ENCODE measurements around the gene ANKRA2.

ANKRA2 gene, protein sequence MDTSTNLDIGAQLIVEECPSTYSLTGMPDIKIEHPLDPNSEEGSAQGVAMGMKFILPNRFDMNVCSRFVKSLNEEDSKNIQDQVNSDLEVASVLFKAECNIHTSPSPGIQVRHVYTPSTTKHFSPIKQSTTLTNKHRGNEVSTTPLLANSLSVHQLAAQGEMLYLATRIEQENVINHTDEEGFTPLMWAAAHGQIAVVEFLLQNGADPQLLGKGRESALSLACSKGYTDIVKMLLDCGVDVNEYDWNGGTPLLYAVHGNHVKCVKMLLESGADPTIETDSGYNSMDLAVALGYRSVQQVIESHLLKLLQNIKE

DNA sequence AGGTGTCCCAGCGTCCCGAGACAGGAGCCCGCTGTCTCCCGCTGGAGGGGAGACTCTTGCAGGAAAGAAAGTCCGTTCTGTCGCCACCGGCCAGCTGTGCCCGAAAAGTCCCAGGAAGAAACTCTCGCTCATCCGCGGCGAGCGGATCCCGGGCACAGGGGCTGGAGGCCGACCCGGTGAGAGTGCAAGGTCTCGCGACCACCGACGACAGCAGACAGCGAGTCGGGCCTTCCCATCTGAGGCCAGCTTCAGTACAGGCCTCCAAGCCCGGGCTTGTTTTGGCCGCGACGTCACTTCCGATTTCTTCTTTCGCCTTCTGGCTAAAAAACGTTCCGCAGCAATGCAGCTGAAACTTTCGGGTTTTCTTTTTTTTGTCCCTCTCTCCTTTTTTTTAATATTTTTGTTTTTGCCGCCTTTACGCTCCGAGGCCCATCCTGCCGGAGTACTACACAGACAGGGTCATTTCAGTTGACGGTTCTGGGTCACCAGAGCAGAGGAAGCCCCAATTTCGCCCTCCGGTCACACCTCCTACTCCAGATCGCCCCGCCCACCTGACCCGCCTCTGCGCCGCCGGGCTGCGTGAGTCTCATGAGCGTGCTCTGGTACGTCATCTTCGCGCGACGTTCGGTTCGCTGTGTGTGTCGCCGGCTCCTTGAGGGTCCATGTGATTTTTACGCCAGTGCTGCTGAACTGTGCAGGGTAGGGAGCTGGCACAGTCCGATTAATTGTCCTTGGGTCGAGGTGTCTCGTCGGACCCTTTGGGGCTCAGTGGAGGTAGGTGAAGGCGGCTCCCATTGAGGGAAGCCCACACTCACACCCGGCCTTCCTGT lies at the start of gene ANKRA2, which contains the start of gene UTP15:
ANKRA2 (minus strand) TSS at position 501 of the 830 bp plus-strand sequence. CDS start 2,758 bp downstream, outside the sequence.
UTP15 (plus strand) TSS at position 605 of the 830 bp plus-strand sequence. CDS start 1,602 bp downstream, outside the sequence.
- FAIRE-seq (peak; percentile 28), DNase-seq (ENCODE audit: low spot score) (peak; percentile 79)

DNA sequence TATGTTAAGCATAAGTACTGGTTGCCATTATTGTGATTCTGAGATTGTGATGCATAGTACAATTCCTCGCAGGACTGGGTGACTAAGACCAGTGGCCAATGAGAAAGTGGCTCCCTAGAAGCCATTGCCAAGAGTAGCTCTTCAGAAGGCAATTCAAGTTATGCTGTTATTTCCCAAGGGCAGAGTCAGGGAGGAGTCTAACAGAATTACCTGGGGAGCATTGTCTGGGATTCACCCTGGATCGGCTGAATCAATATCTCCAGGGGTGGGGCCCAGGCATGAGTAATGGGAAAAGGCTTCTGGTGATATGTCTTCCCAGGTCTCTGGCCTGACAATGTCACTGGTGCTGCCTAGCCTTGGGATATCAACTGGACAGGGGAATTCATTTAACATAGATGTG lies 49.6 kb upstream of the ANKRA2 start:
- no peak for FAIRE-seq
- DNase-seq (ENCODE audit: low spot score), result no peak

DNA sequence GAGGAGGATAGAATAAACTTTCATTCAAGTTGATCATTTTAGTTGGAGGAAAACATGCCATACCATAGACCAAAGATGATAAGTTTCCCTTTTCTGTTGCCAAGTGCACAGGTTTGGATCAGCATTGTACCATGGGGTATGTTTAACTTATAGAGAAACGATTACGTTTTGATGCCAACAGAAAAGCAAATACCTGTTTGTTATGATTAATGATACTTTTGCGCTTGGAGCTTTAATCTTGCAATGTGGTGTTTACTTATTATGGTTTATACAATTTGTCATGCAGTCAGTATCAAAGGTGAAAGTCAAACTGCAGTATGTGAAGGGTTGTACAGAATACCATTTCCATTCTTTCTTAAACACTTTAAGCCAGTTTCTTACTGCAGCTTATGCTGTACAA lies 47.4 kb upstream of the ANKRA2 start:
- no peak for DNase-seq (ENCODE audit: low spot score)

DNA sequence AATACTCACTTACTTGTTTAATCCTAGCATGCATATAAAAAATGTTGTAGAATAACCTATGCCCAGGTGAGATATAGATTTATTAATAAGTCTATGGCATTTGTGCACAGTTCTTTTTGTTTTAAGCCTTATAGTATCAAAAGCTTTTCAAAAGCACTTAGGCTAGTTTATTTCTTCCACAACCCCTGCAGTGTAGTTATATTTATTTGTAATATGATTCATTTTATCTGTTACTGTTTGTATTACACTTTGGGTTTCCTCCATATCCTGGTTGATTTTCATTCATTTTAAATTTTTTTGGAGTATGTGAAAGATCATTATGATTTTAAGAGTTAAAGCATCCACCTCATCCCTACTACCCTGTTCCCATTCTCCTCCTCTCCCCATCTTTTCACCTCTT lies 41.8 kb upstream of the ANKRA2 start:
- no peak for DNase-seq (ENCODE audit: low spot score)
- FAIRE-seq, result no peak

More for the DNA sequence above, 47.4 kb upstream of the ANKRA2 start:
- FAIRE-seq, result no peak

DNA sequence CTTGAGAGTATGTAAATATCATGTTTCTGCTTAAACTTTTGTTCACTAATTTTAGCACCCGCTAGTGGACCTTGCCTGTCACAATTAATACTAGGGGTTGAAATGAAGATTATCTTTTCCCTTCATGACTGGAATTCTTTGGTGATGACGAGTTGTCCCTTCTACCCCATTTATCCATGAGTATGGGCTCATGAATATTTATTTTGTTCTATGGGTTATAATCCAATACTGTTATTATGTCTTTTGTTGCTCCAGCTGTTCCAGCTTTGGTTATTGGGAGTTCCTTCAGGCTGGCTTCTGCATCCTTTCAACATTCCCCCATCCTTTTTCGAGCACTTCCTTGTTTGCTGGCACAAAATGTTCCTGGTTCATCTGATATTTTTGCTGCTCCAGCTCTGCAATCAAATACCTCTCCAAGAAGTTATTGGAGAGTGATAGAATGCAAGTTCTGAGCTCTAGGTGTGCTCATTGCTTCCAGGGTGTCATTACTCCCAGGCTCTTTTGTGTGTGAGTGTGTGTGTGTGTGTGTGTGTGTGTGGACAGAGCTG lies 40.8 kb upstream of the ANKRA2 start:
- DNase-seq (ENCODE audit: low spot score) (no peak), FAIRE-seq (no peak)

DNA sequence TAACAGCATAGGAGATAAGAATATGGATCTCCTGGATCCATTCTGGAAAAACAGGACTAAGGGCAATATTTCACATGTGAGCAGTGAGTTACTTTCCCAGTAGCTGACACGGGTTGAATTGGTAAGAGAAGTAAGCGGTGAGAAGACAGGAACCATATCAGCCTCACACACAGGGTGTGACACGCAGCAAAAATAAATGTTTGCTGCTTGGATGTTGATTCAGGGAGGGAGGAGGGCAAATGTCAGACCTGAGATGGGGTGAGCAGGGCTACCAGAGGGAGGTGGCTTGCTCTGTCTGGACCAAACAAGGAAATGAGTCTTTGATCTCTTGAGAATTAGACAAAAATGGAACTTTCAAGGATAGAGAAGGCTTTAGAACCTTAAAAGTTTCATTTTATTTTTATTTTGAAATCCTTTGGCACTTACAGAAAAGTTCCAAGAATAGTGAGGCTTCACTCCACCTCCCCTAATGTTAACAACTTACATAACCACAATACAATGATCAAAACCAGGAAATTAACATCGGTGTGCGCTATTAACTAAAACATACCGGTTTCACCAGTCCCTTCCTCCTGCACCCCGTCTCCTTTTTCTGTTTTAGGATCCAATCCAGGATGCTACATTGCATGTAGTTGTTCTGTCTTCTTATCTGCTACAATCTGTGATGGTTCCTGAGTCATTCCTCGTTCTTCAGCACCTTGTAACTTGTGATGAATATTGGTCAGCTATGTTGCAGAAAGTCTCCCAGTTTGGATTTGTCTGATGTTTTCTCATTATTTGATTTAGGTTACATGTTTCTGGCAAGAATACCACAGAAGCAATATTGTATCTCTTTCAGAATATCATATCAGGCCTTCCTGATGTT lies 40.0 kb upstream of the ANKRA2 start:
- no peak for FAIRE-seq
- DNase-seq (ENCODE audit: low spot score), result no peak

DNA sequence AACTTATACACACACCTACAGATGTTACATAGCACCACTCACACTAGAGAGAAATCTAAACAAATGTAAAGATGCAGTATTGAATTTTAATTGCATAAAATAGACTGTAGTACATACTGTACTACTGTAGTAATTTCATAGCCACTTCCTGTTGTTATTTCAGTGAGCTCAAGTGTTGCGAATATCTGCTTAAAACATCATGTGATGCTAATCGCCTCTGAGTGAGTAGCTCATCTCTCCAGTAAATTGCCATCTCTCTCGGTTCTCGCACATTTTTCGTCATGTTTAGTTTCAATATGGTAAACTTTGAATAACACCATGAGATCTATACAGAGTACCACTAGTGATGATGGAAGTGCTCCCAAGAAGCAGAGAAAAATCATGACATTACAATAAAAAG lies 38.6 kb upstream of the ANKRA2 start:
- FAIRE-seq (no peak), DNase-seq (ENCODE audit: low spot score) (no peak)

DNA sequence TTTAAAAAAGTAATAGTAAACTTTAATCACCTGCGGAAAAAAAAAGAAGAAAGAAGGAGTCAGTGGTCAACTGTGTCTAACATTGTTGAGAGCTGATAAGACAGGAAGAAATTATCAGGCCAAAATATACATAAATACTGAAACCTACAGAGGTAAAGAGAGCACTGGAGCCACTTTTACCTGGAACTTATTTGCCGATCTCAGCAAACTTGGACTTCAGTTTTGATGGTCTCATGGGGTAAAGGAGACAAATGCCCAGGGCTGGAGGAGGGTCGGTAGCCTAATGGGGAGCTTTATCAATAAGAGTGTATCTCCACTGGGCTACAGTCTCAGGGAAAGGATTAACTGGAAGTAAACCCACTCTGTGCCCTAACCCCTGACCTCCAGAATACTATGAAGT lies 33.9 kb upstream of the ANKRA2 start:
- DNase-seq (ENCODE audit: low spot score) (no peak), FAIRE-seq (no peak)

DNA sequence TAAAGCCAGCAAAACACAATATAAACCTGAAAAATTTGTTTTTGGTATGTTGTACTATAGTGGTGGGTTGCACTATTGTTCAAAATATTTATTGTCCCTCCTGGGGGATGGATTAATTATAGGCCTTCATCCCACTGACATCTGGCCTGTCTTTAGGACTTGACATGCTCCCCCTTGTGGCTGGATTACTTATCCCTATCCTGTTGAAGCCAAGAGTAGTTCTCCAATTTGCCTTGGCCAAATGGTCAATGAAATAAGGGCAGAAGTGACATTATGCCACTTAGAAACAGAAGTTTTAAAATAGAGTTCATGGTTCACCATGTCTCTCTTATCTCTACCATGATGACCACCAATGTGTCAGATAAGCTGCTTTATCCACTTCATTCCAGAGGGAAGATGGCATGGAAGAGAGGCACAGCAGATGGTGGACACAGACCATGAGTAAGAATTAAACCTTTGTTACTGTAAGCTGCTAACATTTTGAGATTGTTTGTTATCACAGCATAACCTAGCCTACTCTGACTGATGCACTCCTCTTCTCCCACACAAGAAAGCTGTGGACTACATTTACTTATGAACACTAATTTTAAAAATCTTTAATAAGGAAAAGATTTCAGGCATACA lies 31.4 kb upstream of the ANKRA2 start:
- DNase-seq (ENCODE audit: low spot score), result no peak
- no peak for FAIRE-seq

DNA sequence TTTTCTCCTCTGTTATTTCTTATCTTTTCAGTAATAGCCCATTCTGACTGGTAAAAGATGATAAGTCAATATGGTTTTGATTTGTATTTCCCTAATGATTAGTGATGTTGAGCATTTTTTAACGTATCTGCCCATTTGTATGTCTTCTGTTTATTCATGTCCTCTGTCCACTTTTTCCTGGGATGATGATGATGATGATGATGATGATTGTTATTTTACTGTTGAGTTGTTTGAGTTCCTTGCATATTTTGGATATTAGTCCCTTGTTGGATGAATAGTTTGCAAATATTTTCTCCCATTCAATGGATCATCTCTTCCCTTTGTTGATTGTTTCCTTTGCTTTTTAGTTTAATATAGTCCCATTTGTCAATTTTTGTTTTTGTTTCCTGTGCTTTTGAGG lies 27.1 kb upstream of the ANKRA2 start:
- FAIRE-seq, result no peak
- DNase-seq (ENCODE audit: low spot score), result no peak

DNA sequence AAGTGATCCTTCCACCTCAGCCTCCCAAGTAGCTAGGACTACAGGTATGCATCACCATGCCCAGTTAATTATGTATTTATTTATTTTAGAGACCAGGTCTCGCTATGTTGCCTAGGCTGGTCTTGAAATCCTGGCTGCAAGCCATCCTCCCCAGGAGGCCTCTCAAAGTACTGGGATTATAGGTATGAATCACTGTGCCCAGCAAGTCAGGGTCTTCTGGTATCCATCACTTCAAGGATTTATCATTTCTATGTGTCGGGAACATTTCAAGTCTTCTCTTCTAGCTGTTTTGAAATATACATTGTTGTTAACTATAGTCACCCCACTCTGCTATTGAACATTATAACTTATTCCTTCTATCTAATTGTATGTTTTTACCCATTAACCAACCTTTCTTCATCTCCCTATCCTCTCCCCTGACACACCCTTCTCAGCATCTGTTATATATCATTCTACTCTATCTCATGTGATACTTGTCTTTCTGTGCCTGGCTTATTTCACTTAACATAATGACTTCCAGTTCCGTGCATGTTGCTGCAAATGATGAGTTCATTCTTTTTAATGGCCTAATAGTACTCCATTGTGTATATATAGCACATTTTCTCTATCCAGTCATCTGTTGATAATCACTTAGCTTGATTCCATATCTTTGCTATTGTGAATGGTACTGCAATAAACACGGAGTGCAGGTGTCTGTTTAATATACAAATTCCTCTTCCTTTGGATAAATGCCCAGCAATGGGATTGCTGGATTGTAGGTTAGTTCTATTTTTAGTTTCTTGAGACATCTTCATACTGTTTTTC lies 26.5 kb upstream of the ANKRA2 start:
- no peak for FAIRE-seq
- peak; percentile 29 for DNase-seq (ENCODE audit: low spot score)

DNA sequence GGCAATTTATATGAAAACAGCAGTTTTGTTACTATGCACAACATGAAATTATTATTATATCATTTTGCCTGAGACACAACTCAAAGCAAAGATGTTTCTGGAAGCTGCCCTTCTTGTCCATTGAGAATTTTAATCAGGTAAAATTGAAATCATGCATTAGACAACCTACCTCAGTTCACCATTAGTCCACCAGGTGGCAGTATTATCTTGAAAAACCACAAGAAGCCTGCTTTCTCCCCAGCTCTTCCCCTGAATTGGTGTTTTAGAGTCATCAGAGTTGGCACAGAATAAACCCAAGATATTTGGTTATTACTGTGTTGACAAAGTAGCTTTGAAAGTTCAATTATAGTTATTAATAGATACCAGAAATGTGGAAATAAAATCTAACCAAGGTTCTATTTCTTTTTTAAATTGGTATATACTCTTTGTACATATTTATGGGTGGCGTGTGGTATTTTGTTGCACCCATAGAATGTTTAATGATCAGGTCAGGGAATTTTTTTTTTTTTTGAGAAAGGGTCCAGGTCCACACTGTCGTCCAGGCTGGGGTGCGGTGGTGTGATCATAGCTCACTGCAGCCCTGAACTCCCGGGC lies 25.8 kb upstream of the ANKRA2 start:
- FAIRE-seq, result peak; percentile 28
- DNase-seq (ENCODE audit: low spot score), result peak; percentile 26

DNA sequence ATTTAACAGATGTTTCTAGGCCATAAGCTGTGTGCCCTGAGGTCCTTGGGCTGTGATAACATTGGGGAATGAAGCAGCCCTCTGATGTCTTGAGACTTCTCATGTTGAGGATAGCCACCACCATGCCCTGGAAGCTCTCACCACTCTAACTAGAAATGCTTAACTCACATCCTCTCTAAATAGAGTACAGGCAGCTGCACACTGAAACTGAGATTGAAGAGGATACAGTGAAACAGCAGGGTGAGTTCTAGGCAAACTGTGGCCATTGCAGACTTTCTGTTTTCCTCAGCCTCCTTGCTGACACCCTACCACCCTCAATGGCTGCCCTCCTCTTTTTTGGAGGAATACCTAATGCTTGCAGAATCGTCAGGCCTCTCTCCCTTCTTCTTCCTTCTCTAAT lies 22.5 kb upstream of the ANKRA2 start:
- no peak for FAIRE-seq
- no peak for DNase-seq (ENCODE audit: low spot score)

DNA sequence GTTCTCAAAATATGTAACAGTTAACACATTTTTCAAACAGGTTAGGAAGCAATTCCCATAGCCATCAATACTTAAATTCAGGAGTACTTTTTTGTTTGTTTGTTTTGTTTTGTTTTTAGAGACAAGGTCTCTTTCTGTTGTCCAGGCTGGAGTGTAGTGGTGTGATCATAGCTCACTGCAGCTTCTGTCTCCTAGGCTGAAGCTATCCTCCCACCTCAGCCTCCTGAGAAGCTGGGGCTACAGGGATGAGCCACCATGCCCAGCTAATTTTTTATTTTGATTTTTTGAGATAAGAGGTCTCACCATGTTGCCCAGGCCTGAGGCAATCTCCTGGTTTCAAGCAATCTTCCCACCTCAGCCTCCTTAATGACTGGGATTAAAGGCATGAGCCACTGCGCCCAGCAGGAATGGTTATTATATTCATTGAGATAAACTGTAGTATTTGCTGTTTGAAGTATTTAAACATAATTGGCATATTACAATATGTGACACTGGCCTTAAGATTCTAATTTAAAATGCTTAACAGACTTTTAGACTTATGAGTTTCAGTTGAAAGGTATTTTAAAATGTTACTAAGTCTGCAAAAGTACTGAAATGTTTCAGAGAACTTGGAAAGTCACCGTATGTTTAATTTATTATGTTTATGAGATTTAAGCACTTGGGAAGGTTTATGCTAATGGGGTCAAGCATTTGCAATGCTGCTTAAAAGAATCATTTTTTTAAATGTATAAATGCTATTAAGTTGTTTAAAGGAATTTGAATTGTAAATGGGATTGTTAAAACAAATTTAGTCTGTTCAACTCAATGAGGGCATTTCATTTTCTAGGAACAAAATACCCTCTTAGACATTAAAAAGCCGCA lies 17.1 kb upstream of the ANKRA2 start:
- FAIRE-seq (no peak), DNase-seq (ENCODE audit: low spot score) (no peak)

DNA sequence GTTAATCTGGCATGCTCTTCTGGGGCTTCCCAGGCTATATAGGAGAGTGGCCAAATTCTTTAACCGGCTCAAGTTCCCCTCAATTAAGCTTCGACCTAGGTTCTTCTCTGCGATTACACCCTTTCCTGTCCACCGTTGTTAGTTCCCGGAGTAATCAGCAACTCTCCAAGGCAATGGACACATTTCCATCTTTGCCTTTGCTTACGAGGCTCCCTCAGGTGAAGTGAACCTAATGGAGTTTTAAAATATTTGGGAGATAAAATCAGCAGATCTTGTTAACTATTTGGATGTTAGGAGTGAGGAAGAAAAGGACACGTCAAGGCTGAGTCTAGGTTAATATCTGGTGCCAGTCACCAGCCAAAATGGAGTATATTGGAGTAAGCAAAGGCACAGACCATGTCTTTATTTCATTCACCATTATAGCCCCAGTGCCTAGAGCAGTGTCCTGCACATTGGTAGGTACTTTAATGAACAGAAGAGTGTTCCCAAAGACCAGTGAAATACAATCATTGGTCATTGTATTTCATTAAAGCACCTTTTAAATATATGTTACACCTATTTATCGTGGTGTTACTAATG lies 619 bp upstream of the ANKRA2 start:
- no peak for FAIRE-seq
- DNase-seq (ENCODE audit: low spot score), result no peak

DNA sequence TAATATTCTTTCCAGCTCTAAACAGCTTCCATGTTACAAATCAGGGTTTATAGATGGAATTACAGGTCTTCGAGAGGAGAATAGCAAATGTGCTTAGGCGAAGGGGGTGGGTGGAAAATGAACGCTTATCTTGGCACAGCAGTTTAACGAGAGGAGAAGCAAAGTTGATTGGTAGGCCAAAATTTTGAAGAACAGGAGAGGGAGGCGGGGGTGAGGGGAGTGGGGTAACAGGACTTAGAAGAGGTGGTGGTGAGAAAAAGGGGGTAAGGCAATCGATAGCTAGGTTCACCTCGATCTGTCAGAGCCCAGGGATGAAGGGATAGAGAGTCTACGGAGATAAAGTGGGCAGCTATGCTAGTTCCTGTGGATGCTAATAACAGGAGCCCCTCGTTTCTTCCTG lies 764 bp downstream of the ANKRA2 start:
- DNase-seq (ENCODE audit: low spot score) (no peak), FAIRE-seq (no peak)

DNA sequence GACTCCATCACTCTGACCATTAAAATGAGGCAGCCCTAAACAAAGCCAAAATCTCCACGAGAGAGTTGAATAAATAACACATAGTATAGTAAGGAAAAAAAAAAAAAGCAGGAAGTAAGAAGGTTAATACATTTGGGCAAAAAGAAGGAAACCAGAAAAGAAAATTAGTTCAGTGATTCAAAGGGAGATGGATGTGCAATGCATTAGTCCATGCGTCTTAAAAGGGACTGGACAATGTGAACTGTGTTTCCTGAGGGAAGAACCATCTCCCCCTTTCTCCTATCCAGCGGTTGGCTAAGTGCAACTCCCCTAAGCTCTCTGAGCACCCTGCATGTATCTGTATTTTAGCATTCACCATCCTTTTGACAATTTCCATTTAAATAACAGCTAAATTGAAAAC lies 1.4 kb downstream of the ANKRA2 start:
- DNase-seq (ENCODE audit: low spot score), result no peak
- FAIRE-seq, result no peak

DNA sequence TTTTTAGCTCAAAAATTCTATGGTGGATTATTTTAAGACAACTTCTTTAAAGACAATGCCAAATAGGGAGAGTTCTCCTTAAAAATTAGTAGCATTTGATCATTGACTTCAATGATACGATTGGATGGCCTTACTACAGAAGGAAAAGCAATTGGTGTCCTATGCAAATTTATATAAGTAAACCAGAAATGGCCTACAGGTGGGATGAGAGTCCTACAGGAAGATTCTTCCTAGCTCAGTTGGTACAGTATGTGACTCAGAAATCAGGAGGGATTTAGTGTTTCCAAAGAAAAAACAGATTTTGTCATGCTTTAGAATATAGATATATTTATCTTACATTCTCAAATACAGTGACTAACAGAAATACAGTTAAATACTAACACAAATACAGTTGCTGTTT lies 6.5 kb downstream of the ANKRA2 start:
- DNase-seq (ENCODE audit: low spot score), result no peak
- no peak for FAIRE-seq

Data from RCC 7860 (cell line).